ENCODE measurements around the gene IFNL2. TPM values are rescaled to one million over a fixed set of nuclear protein-coding genes. Genes with fewer than 3 reads are reported as not detected.

Gene IFNL2
- total RNA-seq, 1 donor, result not detected

DNA sequence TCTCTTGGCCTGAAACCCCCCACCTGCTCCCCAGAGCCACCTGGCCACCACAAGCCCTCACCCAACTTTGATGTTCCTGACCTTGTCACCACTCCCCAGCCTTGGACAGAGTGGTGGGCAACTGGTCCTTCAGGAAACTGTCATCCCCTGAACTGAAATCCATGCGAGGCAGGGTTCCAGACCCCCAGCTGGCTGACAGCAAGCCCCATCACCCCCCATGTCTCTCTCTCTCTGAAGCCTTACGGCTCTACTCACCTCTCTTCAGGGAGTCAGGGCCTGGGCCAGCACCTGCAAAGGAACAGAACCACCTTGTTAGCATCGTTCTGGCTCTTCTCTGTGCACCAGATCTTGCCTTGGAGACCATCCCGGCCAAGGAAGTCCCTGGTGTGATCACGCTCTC lies 49.9 kb downstream of the IFNL2 start:
- no peaks in the 10 kb centered on the region for H3K79me2 ChIP-seq (ENCODE audit: insufficient read depth, low read length)
- H3K36me3 ChIP-seq (ENCODE audit: insufficient read depth, low read length), result no peaks in the 10 kb centered on the region
- no peak overlapping the region for H2AFZ ChIP-seq (ENCODE audit: low read length)
- no peaks in the 10 kb centered on the region for H3K4me1 ChIP-seq (ENCODE audit: insufficient read depth, low read length)
- no peak overlapping the region for H3K4me2 ChIP-seq (ENCODE audit: insufficient read depth, low read length)
- TF ChIP-seq, protein P1, sequence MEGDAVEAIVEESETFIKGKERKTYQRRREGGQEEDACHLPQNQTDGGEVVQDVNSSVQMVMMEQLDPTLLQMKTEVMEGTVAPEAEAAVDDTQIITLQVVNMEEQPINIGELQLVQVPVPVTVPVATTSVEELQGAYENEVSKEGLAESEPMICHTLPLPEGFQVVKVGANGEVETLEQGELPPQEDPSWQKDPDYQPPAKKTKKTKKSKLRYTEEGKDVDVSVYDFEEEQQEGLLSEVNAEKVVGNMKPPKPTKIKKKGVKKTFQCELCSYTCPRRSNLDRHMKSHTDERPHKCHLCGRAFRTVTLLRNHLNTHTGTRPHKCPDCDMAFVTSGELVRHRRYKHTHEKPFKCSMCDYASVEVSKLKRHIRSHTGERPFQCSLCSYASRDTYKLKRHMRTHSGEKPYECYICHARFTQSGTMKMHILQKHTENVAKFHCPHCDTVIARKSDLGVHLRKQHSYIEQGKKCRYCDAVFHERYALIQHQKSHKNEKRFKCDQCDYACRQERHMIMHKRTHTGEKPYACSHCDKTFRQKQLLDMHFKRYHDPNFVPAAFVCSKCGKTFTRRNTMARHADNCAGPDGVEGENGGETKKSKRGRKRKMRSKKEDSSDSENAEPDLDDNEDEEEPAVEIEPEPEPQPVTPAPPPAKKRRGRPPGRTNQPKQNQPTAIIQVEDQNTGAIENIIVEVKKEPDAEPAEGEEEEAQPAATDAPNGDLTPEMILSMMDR (IDR thresholded peaks at IDR 0.05; ENCODE audit: extremely low read depth, low read depth, low read length), result no peak
- H4K20me1 ChIP-seq (ENCODE audit: insufficient read depth, low read length), result no peaks in the 10 kb centered on the region
- no peaks in the 10 kb centered on the region for H3K9me3 ChIP-seq (ENCODE audit: low read depth, low read length)
- peaks cover 19% of the 10 kb centered on the region for H3K27me3 ChIP-seq (ENCODE audit: insufficient read depth, low read length)
- no peak overlapping the region for H3K27ac ChIP-seq (ENCODE audit: low read depth, low read length)
- no peak overlapping the region for H3K4me3 ChIP-seq (ENCODE audit: insufficient read depth, low read length)
- DNase-seq (ENCODE audit: insufficient read length, low spot score, missing footprints), result no peak

DNA sequence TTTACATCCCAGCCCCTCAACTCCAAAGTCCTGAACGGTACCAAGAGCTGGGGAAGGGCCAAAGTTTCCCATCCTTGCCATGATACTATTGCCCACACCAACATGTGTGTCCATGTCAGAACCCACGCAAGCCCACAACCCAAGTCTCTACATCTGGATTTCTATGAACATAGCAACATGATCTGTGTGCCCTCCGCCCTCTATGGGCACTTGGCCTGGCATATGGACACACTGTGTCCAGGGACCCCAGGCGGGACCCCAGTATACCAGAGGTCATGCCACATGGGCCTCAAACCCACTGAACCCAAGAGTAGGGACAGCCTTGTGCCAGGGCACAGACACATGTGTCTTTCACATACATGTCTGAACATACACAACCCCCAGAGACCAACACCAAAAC lies 50.5 kb downstream of the IFNL2 start:
- TF ChIP-seq, protein P1 (IDR thresholded peaks at IDR 0.05; ENCODE audit: extremely low read depth, low read depth, low read length), result no peak
- no peaks in the 10 kb centered on the region for H3K4me1 ChIP-seq (ENCODE audit: insufficient read depth, low read length)
- DNase-seq (ENCODE audit: insufficient read length, low spot score, missing footprints), result no peak
- H3K27me3 ChIP-seq (ENCODE audit: insufficient read depth, low read length), result peaks cover 19% of the 10 kb centered on the region
- H2AFZ ChIP-seq (ENCODE audit: low read length), result no peak overlapping the region
- no peak overlapping the region for H3K27ac ChIP-seq (ENCODE audit: low read depth, low read length)
- H4K20me1 ChIP-seq (ENCODE audit: insufficient read depth, low read length), result no peaks in the 10 kb centered on the region
- no peak overlapping the region for H3K4me2 ChIP-seq (ENCODE audit: insufficient read depth, low read length)
- H3K4me3 ChIP-seq (ENCODE audit: insufficient read depth, low read length), result no peak overlapping the region
- H3K9me3 ChIP-seq (ENCODE audit: low read depth, low read length), result no peaks in the 10 kb centered on the region
- no peaks in the 10 kb centered on the region for H3K36me3 ChIP-seq (ENCODE audit: insufficient read depth, low read length)
- no peaks in the 10 kb centered on the region for H3K79me2 ChIP-seq (ENCODE audit: insufficient read depth, low read length)

DNA sequence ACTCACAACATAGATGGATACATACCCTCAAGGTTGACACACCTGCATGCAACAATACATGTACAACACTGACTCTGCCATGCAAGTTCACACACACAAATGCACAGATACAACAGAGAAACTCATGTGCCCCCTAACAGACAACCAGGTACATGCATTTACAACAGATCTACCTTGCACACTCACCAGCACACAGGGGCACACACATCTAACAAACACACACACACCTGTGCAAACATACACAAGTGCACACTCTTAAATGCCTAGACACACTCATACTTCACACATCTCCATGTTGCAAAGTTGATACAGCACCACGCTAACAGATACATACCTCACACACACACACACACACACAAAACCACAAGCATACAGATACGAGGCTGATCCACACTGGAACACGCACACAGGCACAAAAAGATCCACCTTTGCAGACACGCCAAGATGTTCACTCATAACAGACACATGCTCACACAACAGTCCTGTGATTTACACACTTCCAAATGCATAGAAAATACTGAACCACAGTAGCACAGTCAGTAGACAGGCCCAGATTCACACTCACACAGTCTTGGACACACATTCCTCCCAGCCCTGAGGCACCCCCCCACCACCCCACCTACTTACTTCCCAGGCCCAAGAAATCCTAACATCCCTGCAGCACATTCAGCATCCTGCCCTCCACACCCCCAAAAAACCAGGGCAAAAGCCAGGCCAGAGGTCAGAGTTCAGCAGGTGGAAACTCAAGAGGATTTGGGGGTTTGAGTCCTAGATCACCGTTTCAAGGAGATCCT lies 51.1 kb downstream of the IFNL2 start:
- Histone ChIP-seq H3K4me3 (ENCODE audit: insufficient read depth, low read length) (no peak overlapping the region), H3K9me3 (ENCODE audit: low read depth, low read length) (no peaks in the 10 kb centered on the region), H3K36me3 (ENCODE audit: insufficient read depth, low read length) (no peaks in the 10 kb centered on the region), H3K27ac (ENCODE audit: low read depth, low read length) (no peak overlapping the region), H3K79me2 (ENCODE audit: insufficient read depth, low read length) (no peaks in the 10 kb centered on the region), H3K4me1 (ENCODE audit: insufficient read depth, low read length) (no peaks in the 10 kb centered on the region), H3K27me3 (ENCODE audit: insufficient read depth, low read length) (peaks cover 19% of the 10 kb centered on the region), H2AFZ (ENCODE audit: low read length) (no peak overlapping the region), H4K20me1 (ENCODE audit: insufficient read depth, low read length) (no peaks in the 10 kb centered on the region), H3K4me2 (ENCODE audit: insufficient read depth, low read length) (no peak overlapping the region)
- TF ChIP-seq, protein P1 (IDR thresholded peaks at IDR 0.05; ENCODE audit: extremely low read depth, low read depth, low read length), result no peak
- DNase-seq (ENCODE audit: insufficient read length, low spot score, missing footprints), result peak; percentile 85

Other genes with a start within 250 kb of the IFNL2 start
- gene FBXO27, start 235.8 kb upstream of the IFNL2 start, total RNA-seq, result 4.7 and 5.0 TPM in 2 replicates
- 0.29 TPM in 1 of 2 replicates, not detected in the other for gene ACP7, start 184.0 kb upstream of the IFNL2 start, total RNA-seq
- gene PAK4, start 142.6 kb upstream of the IFNL2 start, total RNA-seq, result 6.8 and 9.4 TPM in 2 replicates
- gene NCCRP1, start 71.4 kb upstream of the IFNL2 start, total RNA-seq, result not detected in 2 replicates
- gene SYCN, start 64.1 kb upstream of the IFNL2 start, total RNA-seq, result not detected in 2 replicates
- not detected in 2 replicates for gene IFNL3, start 23.4 kb upstream of the IFNL2 start, total RNA-seq
- not detected in 2 replicates for gene IFNL4, start 19.5 kb upstream of the IFNL2 start, total RNA-seq
- not detected in 2 replicates for gene IFNL1, start 28.0 kb downstream of the IFNL2 start, total RNA-seq
- gene LRFN1, start 52.5 kb downstream of the IFNL2 start, total RNA-seq, result under 0.01 and 0.36 TPM in 2 replicates
- gene GMFG, start 67.6 kb downstream of the IFNL2 start, total RNA-seq, result 0.36 and 2.7 TPM in 2 replicates
- 85.0 and 85.5 TPM in 2 replicates for gene SAMD4B, start 74.0 kb downstream of the IFNL2 start, total RNA-seq
- gene PAF1, start 122.7 kb downstream of the IFNL2 start, total RNA-seq, result 29.3 and 29.8 TPM in 2 replicates
- 19.9 and 23.0 TPM in 2 replicates for gene MED29, start 123.0 kb downstream of the IFNL2 start, total RNA-seq
- gene ZFP36, start 138.5 kb downstream of the IFNL2 start, total RNA-seq, result 6.2 and 6.5 TPM in 2 replicates
- gene PLEKHG2, start 144.3 kb downstream of the IFNL2 start, total RNA-seq, result 21.4 and 21.5 TPM in 2 replicates
- 44.9 and 56.0 TPM in 2 replicates for gene RPS16, start 167.6 kb downstream of the IFNL2 start, total RNA-seq
- gene SUPT5H, start 177.2 kb downstream of the IFNL2 start, total RNA-seq, result 71.9 and 91.2 TPM in 2 replicates
- gene TIMM50, start 212.4 kb downstream of the IFNL2 start, total RNA-seq, result 29.8 and 36.9 TPM in 2 replicates
- gene DLL3, start 230.6 kb downstream of the IFNL2 start, total RNA-seq, result under 0.01 TPM in 1 of 2 replicates, not detected in the other
- gene SELENOV, start 246.7 kb downstream of the IFNL2 start, total RNA-seq, result not detected in 2 replicates

Measured in osteoblast (primary cell).